ENCODE data around the gene CIBAR2. TPM values are rescaled to one million over a fixed set of nuclear protein-coding genes. Genes with fewer than 3 reads are reported as not detected.

The CIBAR2 gene
- total RNA-seq, 1 donor from 2014 or later = not detected

GRCh38 chr16:85068746-85069145 lies 43.5 kb downstream of the CIBAR2 start:
- Mint-ChIP-seq H3K9me3 (ENCODE audit: low read depth) (no peaks in the 10 kb centered on the region), H3K4me1 (ENCODE audit: low read depth) (peaks cover 6% of the 10 kb centered on the region), H3K36me3 (ENCODE audit: low read depth) (peaks cover 16% of the 10 kb centered on the region), H3K27me3 (ENCODE audit: low read depth) (no peaks in the 10 kb centered on the region), H3K27ac (ENCODE audit: unreplicated experiment) (no peak overlapping the region), H3K4me3 (ENCODE audit: unreplicated experiment) (no peak overlapping the region)
- DNase-seq (ENCODE audit: low spot score) = no peak
- TF ChIP-seq CTCF (IDR thresholded peaks at IDR 0.05) = no peak

- peaks cover 11% of the 10 kb centered on the region for H3K4me1 Mint-ChIP-seq (ENCODE audit: low read depth)
- no peaks in the 10 kb centered on the region for H3K9me3 Mint-ChIP-seq (ENCODE audit: low read depth)
- H3K4me3 Mint-ChIP-seq (ENCODE audit: unreplicated experiment) = no peak overlapping the region
- no peak for TF ChIP-seq CTCF (IDR thresholded peaks at IDR 0.05)
- no peak for DNase-seq (ENCODE audit: low spot score)
- peaks cover 16% of the 10 kb centered on the region for H3K36me3 Mint-ChIP-seq (ENCODE audit: low read depth)
- H3K27ac Mint-ChIP-seq (ENCODE audit: unreplicated experiment) = no peak overlapping the region
- H3K27me3 Mint-ChIP-seq (ENCODE audit: low read depth) = no peaks in the 10 kb centered on the region
Observed at GRCh38 chr16:85067426-85067825, 44.8 kb downstream of the CIBAR2 start.

- H3K9me3 Mint-ChIP-seq (ENCODE audit: low read depth) = no peaks in the 10 kb centered on the region
- no peak for DNase-seq (ENCODE audit: low spot score)
- no peak overlapping the region for H3K27ac Mint-ChIP-seq (ENCODE audit: unreplicated experiment)
- TF ChIP-seq CTCF (IDR thresholded peaks at IDR 0.05) = no peak
- peaks cover 11% of the 10 kb centered on the region for H3K4me1 Mint-ChIP-seq (ENCODE audit: low read depth)
- peaks cover 16% of the 10 kb centered on the region for H3K36me3 Mint-ChIP-seq (ENCODE audit: low read depth)
- no peaks in the 10 kb centered on the region for H3K27me3 Mint-ChIP-seq (ENCODE audit: low read depth)
- H3K4me3 Mint-ChIP-seq (ENCODE audit: unreplicated experiment) = no peak overlapping the region
Observed at GRCh38 chr16:85067024-85067423, 45.2 kb downstream of the CIBAR2 start.

DNA sequence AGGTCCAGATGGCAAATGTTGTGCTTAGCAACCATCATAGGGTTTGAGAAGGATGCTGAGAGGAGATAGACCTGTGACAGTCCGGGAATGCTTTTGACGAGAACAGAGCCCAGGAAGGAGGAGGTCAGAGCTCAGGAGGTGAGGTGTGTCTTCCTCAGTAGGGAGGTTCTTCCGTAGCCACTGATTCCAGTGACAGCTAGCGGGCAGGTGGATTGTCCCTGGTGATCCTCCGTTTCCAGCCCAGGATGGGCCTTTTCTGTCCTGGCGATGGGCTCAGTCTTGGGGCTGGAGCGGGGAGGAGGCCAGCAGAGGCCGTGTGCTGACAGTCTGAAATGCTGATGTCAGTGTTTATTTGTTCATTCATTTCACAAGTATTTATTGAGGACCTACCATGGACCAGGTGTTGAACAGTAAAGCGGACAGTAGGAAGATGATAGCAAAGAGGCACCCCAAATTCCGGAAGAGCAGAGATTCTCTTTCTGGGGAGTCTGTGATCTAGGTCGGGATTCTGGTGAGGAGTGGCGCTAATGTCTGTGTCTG lies 45.9 kb downstream of the CIBAR2 start:
- Mint-ChIP-seq H3K4me1 (ENCODE audit: low read depth) (peaks cover 11% of the 10 kb centered on the region), H3K27me3 (ENCODE audit: low read depth) (no peaks in the 10 kb centered on the region), H3K4me3 (ENCODE audit: unreplicated experiment) (no peak overlapping the region), H3K9me3 (ENCODE audit: low read depth) (no peaks in the 10 kb centered on the region), H3K27ac (ENCODE audit: unreplicated experiment) (no peak overlapping the region), H3K36me3 (ENCODE audit: low read depth) (peaks cover 13% of the 10 kb centered on the region)
- DNase-seq (ENCODE audit: low spot score) = no peak
- TF ChIP-seq CTCF (IDR thresholded peaks at IDR 0.05) = no peak

GRCh38 chr16:85065099-85065498 lies 47.2 kb downstream of the CIBAR2 start:
- H3K27me3 Mint-ChIP-seq (ENCODE audit: low read depth) = no peaks in the 10 kb centered on the region

More at GRCh38 chr16:85065099-85065498, 47.2 kb downstream of the CIBAR2 start:
- Mint-ChIP-seq H3K27ac (ENCODE audit: unreplicated experiment) (no peak overlapping the region), H3K9me3 (ENCODE audit: low read depth) (no peaks in the 10 kb centered on the region), H3K4me1 (ENCODE audit: low read depth) (peaks cover 11% of the 10 kb centered on the region), H3K4me3 (ENCODE audit: unreplicated experiment) (no peak overlapping the region), H3K36me3 (ENCODE audit: low read depth) (peaks cover 8% of the 10 kb centered on the region)
- DNase-seq (ENCODE audit: low spot score) = no peak
- no peak for TF ChIP-seq CTCF (IDR thresholded peaks at IDR 0.05)
